ENCODE data around the gene RNF14. TPM values are rescaled to one million over a fixed set of nuclear protein-coding genes. Genes with fewer than 3 reads are reported as not detected.

RNF14 gene
- total RNA-seq, 1 donor from 2014 or later = 51.6 TPM

GRCh38 chr5:141957367-141957996 is 11.4 kb upstream of the RNF14 start:
- H3K36me3 ChIP-seq = no peaks in the 10 kb centered on the region
- ATAC-seq = no peak
- H3K4me3 ChIP-seq = peak overlapping the region; percentile 30
- H3K4me1 ChIP-seq = peaks cover 20% of the 10 kb centered on the region
- no peak for DNase-seq
- H3K27ac ChIP-seq = peak overlapping the region; percentile 78
- intact Hi-C loops (cut with DNase I) = no loop called here
- no peaks in the 10 kb centered on the region for H3K27me3 ChIP-seq
- H3K9me3 ChIP-seq = no peaks in the 10 kb centered on the region
- TF ChIP-seq CTCF (IDR thresholded peaks at IDR 0.05) = no peak

- peak; percentile 16 for TF ChIP-seq CTCF (IDR thresholded peaks at IDR 0.05)
- Histone ChIP-seq H3K4me3 (peak within 1 kb of the TSS; percentile 30), H3K4me1 (peaks cover 20% of the 10 kb centered on the region), H3K9me3 (no peaks in the 10 kb centered on the region), H3K27ac (peak within 1 kb of the TSS; percentile 78), H3K36me3 (no peaks in the 10 kb centered on the region), H3K27me3 (no peaks in the 10 kb centered on the region)
- intact Hi-C loops (cut with DNase I) = no loop called here
- DNase-seq (no peak), ATAC-seq (peak; percentile 29)
Measured at GRCh38 chr5:141958113-141958512, 10.8 kb upstream of the RNF14 start, which contains the start of gene PCDH12. Gene PCDH12, minus strand, starts transcription at chr5:141958202. Its CDS starts 351 bp downstream, at chr5:141957851.

GRCh38 chr5:141958546-141959172 is 10.2 kb upstream of the RNF14 start:
- H3K9me3 ChIP-seq = no peaks in the 10 kb centered on the region
- H3K27me3 ChIP-seq = no peaks in the 10 kb centered on the region
- DNase-seq (no peak), ATAC-seq (peak; percentile 49)
- no peak for TF ChIP-seq CTCF (IDR thresholded peaks at IDR 0.05)
- peak overlapping the region; percentile 30 for H3K4me3 ChIP-seq
- intact Hi-C loops (cut with DNase I) = no loop called here
- H3K4me1 ChIP-seq = peaks cover 20% of the 10 kb centered on the region
- H3K36me3 ChIP-seq = no peaks in the 10 kb centered on the region
- peak overlapping the region; percentile 65 for H3K27ac ChIP-seq

- H3K4me1 ChIP-seq = peaks cover 20% of the 10 kb centered on the region
- H3K36me3 ChIP-seq = no peaks in the 10 kb centered on the region
- intact Hi-C loops (cut with DNase I) = loop anchor here (5.0 kb wide), 2 partner anchors 83 to 268 kb away; partner anchors contain the start of gene PCDH1
- H3K4me3 ChIP-seq = no peak overlapping the region
- H3K27me3 ChIP-seq = no peaks in the 10 kb centered on the region
- TF ChIP-seq CTCF (IDR thresholded peaks at IDR 0.05) = peak; percentile 28
- DNase-seq (no peak), ATAC-seq (no peak)
- peak overlapping the region; percentile 13 for H3K27ac ChIP-seq
- no peaks in the 10 kb centered on the region for H3K9me3 ChIP-seq
Measured at GRCh38 chr5:141960018-141960417, 8.9 kb upstream of the RNF14 start.

- Histone ChIP-seq H3K27me3 (no peaks in the 10 kb centered on the region), H3K4me3 (no peak overlapping the region), H3K4me1 (peaks cover 20% of the 10 kb centered on the region), H3K9me3 (no peaks in the 10 kb centered on the region), H3K36me3 (no peaks in the 10 kb centered on the region), H3K27ac (peak overlapping the region; percentile 13)
- DNase-seq (peak; percentile 89), ATAC-seq (peak; percentile 91)
- peak; percentile 89 for TF ChIP-seq CTCF (IDR thresholded peaks at IDR 0.05)
- intact Hi-C loops (cut with DNase I) = loop anchor here (5.0 kb wide), 2 partner anchors 83 to 268 kb away; partner anchors contain the start of gene PCDH1
Measured at GRCh38 chr5:141960449-141961323, 8.2 kb upstream of the RNF14 start.

All from upper lobe of right lung (tissue), 1 donor.